Activated B cell treated with CpG ODN at 0.5 μM for 24 hours (primary cell): ENCODE data around the gene CRHR1. TPM values are rescaled to one million over a fixed set of nuclear protein-coding genes. Genes with fewer than 3 reads are reported as not detected.

Source experiments
- ATAC-seq: fragments of 200-7000 bp; cut with Tn5 transposase; one replicate; pipeline ENCODE4 v1.10.0; 2021; ENCODE audit warnings: low read depth, mild to moderate bottlenecking, moderate library complexity
- CTCF ChIA-PET: fragments of 350-600 bp; sonication (Branson Sonifier 250); formaldehyde crosslinking; loops from one replicate; lab custom pipeline; 2021; ENCODE audit warnings: antibody characterized with exemption; lab: Charles Lee
- POLR2A ChIA-PET: fragments of 350-600 bp; sonication (Branson Sonifier 250); formaldehyde crosslinking; loops from one replicate; lab custom pipeline; 2021; ENCODE audit warnings: antibody characterized with exemption; lab: Charles Lee
- DNase-seq: peaks from one replicate; pipeline ENCODE4 v3.0.0; 2022
- H3K27ac Mint-ChIP-seq: one replicate; pipeline ENCODE4 v1.8.0; 2020; ENCODE audit warnings: mixed read lengths
- H3K27me3 Mint-ChIP-seq: one replicate; pipeline ENCODE4 v1.8.0; 2021; ENCODE audit warnings: mixed read lengths
- H3K36me3 Mint-ChIP-seq: one replicate; pipeline ENCODE4 v1.8.0; 2021; ENCODE audit warnings: low read depth, mixed read lengths
- H3K4me1 Mint-ChIP-seq: one replicate; pipeline ENCODE4 v1.8.0; 2021; ENCODE audit warnings: mixed read lengths
- H3K4me3 Mint-ChIP-seq: one replicate; pipeline ENCODE4 v1.8.0; 2020; ENCODE audit warnings: mild to moderate bottlenecking, mixed read lengths
- H3K9me3 Mint-ChIP-seq: one replicate; pipeline ENCODE4 v1.8.0; 2020; ENCODE audit warnings: mixed read lengths
- CTCF ChIP-seq: fragments of 200-600 bp; IDR thresholded peaks from one replicate; pipeline ENCODE4 v1.8.0; 2022; ENCODE audit warnings: antibody characterized with exemption, mild to moderate bottlenecking
- intact Hi-C: fragments of 100-400 bp; cut with micrococcal nuclease; formaldehyde crosslinking; loops from one replicate; pipeline ENCODE4 v1.15.1; 2024
- total RNA-seq: library from RNA; stranded (reverse); gene quantifications from 2 replicates; pipeline ENCODE4 v1.2.3, GENCODE V29; 2022

The CRHR1 gene
- total RNA-seq, 1 donor from 2014 or later, result not detected

- intact Hi-C loops, result no loop called here
- H3K27me3 Mint-ChIP-seq, result peaks cover 12% of the 10 kb centered on the region
- ChIA-PET POLR2A (no interaction called here), CTCF (no interaction called here)
- no peak overlapping the region for H3K27ac Mint-ChIP-seq
- H3K36me3 Mint-ChIP-seq, result no peaks in the 10 kb centered on the region
- H3K4me1 Mint-ChIP-seq, result peaks cover 4% of the 10 kb centered on the region
- H3K9me3 Mint-ChIP-seq, result peaks cover 3% of the 10 kb centered on the region
- H3K4me3 Mint-ChIP-seq, result no peak overlapping the region
- no peak for DNase-seq
- no peak for ATAC-seq
- no peak for TF ChIP-seq CTCF
Measured at GRCh38 chr17:45874151-45874550, 90.0 kb downstream of the CRHR1 start.

GRCh38 chr17:45876539-45876938 is 92.4 kb downstream of the CRHR1 start:
- DNase-seq, result no peak
- ChIA-PET CTCF (no interaction called here), POLR2A (no interaction called here)
- Mint-ChIP-seq H3K27ac (no peak overlapping the region), H3K4me1 (peaks cover 4% of the 10 kb centered on the region), H3K9me3 (peaks cover 3% of the 10 kb centered on the region), H3K36me3 (no peaks in the 10 kb centered on the region), H3K4me3 (no peak overlapping the region), H3K27me3 (peaks cover 12% of the 10 kb centered on the region)
- intact Hi-C loops, result no loop called here
- no peak for TF ChIP-seq CTCF
- no peak for ATAC-seq

- POLR2A ChIA-PET, result no interaction called here
- Mint-ChIP-seq H3K4me3 (no peak overlapping the region), H3K27ac (no peak overlapping the region), H3K9me3 (peaks cover 3% of the 10 kb centered on the region), H3K27me3 (peaks cover 16% of the 10 kb centered on the region), H3K4me1 (peaks cover 4% of the 10 kb centered on the region), H3K36me3 (no peaks in the 10 kb centered on the region)
- TF ChIP-seq CTCF, result no peak
- no peak for ATAC-seq
- DNase-seq, result no peak
- intact Hi-C loops, result no loop called here
- CTCF ChIA-PET, result interaction anchor here (0.8 kb wide), 1 partner anchor 46 kb away, joined by 3 read pairs; no protein-coding TSS in a partner anchor
Measured at GRCh38 chr17:45877467-45877866, 93.3 kb downstream of the CRHR1 start.

GRCh38 chr17:45883063-45883462 is 98.9 kb downstream of the CRHR1 start:
- intact Hi-C loops, result no loop called here
- H3K27ac Mint-ChIP-seq, result no peak overlapping the region
- DNase-seq (no peak), ATAC-seq (no peak)
- H3K27me3 Mint-ChIP-seq, result peaks cover 20% of the 10 kb centered on the region
- POLR2A ChIA-PET, result no interaction called here
- no peak overlapping the region for H3K4me3 Mint-ChIP-seq
- TF ChIP-seq CTCF, result no peak
- H3K9me3 Mint-ChIP-seq, result peaks cover 3% of the 10 kb centered on the region
- no peaks in the 10 kb centered on the region for H3K36me3 Mint-ChIP-seq
- no peaks in the 10 kb centered on the region for H3K4me1 Mint-ChIP-seq
- CTCF ChIA-PET, result no interaction called here

Other genes with a start within 250 kb of the CRHR1 start
- gene SPPL2C, start 60.6 kb downstream of the CRHR1 start, total RNA-seq, result not detected in 2 replicates
- gene MAPT, start 110.2 kb downstream of the CRHR1 start, total RNA-seq, result 0.18 and 0.22 TPM in 2 replicates
- gene STH, start 214.9 kb downstream of the CRHR1 start, total RNA-seq, result not detected in 2 replicates